GM18519 (cell line): ENCODE data around the gene ZC3H8.

Experiments
- ATAC-seq: cut with Tn5 transposase; IDR thresholded peaks from one replicate; pipeline ENCODE4 v1.9.1; 2021; ENCODE audit warnings: mild to moderate bottlenecking, moderate library complexity; ENCODE audit not compliant: unreplicated experiment, low FRiP score

The ZC3H8 gene

DNA sequence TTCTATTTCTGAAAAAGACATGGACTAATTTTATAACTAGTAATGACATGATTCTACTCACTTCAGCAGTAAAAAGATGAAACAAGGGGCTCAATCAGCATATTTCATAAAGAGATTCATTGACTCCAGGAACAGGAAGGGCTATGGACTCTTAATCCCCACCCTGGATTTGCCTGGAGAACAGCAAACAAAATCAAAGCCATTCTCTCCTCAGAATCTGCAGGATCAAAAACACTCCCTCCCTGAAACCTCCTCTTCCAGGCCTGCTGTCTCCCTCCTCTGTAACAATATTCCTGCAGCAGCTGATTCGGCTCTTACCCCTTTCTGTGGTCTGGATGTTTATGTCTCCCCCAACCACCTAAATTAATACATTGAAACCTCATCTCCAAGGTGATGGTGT lies 57.0 kb downstream of the ZC3H8 start:
- no peak for ATAC-seq

DNA sequence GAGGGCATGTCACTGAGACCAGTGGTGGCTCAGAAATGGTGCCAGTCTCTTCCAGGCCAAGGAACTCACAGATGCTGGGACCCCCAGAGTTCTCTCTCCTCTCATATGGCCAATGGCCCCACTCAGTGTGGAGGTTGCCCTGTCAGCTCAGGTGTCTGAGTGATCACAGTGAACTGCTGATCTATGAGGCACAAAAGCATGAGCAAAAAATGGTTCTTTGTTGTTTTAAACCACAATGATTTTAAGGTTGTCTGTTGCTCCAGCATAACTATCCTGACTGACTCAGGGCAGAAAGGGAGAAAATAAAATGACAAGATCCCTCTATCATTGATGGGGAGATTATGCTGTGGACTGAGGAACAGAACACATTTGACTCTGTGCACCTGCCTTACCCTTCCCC lies 58.9 kb downstream of the ZC3H8 start:
- ATAC-seq: no peak

DNA sequence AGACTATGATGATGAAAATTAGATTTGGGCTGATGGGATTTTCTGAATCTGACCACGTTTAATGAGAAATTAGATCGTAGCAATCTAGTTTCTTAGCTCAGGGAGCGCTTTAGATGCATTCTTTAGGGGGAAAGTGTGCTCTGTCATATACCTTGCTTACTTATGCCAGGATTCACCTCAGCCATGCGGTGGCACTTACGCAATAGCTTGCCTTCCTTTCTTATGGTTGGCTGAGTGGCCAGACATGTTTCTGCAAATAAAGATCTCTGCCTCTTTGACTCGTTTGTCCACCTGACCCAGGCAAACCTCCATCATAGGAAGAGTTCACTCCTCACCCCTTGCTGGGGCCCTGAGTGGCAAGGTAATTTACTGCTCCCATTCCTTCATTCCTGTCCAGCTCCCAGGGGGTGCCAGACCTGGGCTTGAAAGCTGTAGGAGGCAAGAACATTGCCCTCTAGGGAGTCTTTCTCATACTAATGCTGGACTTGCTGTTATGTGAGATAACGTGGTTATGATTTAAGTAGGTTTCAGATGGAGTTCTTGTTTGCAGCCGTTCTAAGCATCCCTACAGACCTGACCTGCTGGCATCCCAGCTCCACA lies 59.6 kb downstream of the ZC3H8 start:
- ATAC-seq: no peak

DNA sequence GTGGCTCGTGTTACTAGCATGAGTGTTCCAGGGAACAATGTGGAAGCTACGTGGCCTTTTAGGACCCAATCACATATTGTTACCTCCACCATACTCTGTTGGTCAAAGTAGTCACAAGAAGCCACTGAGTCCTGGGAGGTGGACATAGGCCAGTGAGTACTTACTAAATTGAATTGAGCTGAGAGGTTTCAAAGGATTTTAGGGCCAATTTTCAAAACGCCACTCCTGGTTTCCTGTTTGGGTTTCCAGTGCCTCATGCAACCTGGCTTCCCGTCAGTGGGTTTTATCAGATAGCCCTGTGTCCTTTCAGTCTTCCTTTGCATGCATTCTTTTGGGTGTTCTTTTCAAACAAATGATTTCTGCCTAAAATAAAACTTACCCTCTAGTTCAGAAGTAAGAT lies 60.4 kb downstream of the ZC3H8 start:
- ATAC-seq: no peak

DNA sequence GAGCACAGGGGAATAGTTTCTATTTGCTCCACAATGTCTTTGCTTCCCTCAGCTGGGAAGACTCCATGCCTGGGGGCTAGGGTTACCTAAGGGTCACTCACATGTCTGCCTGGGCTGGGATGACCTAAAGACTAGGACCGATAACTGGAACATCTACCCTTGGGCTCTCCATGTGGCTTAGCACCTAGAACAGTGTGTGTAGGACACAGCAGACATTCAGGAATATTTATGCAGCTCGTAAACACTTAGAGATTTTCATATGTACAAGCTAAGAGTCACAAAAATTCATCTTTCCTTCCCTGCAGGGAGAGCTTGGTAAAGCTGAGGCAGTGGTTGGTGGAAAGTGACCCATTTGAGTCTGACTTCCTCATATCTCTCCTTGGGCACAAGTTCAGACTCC lies 60.8 kb downstream of the ZC3H8 start:
- no peak for ATAC-seq

DNA sequence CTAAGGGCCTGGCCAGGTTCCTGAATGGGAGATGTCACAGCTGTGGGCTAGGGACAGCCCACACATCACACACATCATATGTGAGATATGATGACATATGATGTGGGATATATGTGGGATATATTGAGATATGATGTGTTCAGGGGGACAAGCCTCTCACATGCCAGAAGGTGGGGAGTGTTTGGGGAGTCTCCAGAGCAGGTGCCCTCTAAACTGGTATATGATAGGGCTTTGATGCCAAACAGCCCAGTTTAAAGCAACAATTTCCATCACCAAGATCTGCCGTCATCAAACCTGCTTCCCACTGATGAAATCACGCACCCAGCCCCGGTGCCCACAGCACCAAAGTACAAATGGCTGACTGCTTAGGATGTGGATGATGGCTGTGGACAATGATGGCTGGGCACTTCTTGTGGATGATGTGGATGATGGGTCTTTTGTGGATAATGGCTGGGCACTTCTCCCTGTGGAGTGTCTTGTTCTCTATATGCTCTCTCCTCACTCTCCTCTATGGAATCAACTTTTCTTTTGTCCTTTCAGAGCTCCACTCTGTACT lies 65.8 kb downstream of the ZC3H8 start:
- no peak for ATAC-seq

DNA sequence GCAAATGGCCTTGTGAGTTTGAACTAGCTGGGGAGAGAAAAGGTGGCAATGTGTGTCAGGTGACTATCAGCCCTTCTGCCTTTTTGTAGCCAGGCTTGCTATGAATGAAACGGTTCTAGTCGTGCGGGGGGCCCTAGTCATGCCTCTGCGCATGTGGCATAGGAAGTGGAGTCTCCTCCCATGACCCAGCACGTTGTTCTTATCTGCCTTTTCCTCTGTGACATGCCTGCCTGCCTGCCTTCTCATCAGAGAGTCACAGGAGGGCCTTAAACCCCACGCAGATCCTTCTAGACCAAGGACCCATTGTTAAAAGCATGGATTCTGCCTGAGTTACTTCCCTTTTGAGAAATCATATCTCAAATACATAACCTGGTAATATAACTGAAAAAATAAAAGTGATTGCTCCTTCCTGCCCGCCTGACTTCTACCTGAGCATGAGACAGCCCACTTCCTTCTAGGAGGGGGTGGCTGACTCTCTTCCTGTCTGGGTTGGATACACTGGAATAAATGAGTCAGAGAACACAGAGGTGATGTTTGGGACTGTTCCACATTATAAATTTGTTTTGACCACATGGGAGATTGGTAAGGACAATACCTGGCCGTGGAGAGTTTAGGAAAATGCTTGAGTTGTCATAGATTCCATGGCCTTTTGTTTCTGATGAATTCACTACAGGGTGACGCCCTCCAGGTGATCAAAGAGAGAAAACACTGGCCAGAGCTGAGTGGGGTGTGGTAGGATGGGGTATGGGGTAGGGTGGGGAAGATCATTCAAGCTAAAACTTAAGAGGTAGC lies 66.8 kb downstream of the ZC3H8 start:
- no peak for ATAC-seq

DNA sequence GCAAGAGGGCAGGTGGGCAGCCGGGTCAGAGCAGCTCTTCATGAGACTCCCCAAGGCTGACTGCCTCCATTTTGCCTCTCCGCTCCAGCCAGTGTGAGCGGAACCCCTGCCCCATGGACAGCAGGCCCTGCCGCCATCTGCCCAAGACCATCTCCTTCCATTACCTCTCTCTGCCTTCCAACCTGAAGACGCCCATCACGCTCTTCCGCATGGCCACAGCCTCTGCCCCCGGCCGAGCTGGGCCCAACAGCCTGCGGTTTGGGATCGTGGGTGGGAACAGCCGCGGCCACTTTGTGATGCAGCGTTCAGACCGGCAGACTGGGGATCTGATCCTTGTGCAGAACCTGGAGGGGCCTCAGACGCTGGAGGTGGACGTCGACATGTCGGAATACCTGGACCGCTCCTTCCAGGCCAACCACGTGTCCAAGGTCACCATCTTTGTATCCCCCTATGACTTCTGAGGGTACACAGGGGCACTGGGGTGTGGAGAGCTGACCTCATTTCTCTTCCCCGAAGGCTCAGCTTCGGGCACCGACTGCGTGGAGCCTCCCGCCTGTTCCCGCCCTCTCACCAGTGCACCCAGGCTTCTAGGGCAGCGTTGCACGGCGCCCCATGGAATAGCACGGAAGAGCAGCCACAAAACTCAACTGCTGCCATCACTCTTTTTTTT lies 67.7 kb downstream of the ZC3H8 start:
- no peak for ATAC-seq

DNA sequence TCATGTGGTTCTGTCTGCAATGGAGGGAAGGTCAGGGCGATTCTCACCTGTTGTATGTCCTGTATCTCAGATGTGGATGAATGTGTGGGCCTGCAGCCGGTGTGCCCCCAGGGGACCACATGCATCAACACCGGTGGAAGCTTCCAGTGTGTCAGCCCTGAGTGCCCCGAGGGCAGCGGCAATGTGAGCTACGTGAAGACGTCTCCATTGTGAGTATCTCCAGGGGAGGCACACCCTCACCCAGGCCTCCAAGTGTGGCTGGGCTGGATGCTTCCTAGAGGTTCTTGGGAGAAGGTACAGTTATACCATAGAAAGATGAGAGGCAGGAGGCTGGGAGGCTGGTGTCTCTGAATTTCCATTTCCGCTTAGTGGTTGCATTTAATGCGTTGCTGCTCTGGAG lies 69.7 kb downstream of the ZC3H8 start:
- ATAC-seq: no peak

DNA sequence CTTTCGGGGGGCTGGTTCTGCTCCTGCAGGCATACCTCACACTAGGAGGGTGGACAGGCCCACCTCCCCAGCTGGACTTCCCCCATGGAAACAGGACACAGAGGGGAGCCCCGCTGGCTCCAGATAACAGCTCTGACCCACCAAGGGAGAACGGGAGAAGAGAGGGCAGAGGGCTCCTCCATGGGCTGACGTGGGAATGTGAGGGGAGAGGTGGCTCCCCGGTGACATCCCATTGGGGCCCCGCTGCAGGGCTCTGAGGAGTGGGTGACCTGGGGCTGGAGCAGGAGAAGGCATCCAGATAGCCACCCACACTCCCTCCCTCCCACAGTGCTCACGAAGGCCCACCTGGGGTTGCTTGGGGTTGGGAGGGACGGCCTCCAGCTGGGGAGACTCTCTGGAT lies 70.7 kb downstream of the ZC3H8 start:
- no peak for ATAC-seq

DNA sequence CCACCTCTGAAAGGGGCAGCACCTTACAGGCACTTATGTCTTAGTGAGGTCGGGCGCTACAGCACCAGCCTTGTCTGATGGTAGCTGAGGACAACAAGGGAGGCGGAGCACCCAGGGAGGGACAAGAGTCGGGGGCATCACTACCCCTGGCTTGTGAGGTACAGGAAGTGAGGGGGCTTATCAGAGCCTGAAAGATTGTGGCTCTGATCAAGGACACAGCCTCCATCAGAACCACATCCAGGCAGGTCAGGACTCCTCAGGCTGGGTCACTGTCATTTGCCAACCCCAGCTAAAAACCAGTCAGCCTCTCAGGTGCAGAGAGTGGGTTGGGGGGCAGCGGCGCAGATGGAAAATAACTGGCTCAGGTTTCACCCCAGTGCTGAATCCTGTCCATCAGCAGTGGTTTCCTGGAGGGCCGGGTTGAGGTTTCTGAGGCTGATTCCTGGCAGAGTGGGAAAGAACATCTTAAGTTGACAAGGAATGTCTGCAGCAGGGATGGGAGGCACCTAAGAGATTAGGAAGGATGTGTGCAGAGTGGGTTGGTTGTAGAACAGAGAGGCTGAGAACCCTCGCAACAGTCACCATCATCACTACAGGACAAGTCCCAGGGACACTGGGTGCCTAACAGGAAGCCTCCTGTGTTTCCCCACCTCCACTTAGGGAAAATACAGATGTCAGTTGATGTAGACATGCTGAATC lies 71.4 kb downstream of the ZC3H8 start:
- no peak for ATAC-seq

DNA sequence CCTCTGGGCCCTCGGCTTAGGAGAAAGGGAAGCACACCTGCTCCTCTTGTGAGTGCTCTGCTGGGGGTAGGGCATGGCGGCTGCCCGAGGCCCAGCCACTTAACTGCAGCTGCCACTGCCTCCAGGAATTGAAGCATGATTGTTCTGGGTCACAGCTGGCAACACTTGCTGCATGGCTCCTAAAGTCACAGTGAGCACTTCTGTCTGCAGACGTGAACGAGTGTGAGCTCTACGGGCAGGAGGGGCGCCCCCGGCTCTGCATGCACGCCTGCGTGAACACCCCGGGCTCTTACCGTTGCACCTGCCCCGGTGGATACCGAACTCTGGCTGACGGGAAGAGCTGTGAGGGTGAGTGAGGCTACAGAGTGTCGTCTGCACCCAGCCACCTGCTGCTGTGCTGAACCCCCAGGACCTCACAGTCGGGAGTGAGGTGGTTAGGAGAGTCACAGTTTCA lies 72.2 kb downstream of the ZC3H8 start:
- no peak for ATAC-seq

DNA sequence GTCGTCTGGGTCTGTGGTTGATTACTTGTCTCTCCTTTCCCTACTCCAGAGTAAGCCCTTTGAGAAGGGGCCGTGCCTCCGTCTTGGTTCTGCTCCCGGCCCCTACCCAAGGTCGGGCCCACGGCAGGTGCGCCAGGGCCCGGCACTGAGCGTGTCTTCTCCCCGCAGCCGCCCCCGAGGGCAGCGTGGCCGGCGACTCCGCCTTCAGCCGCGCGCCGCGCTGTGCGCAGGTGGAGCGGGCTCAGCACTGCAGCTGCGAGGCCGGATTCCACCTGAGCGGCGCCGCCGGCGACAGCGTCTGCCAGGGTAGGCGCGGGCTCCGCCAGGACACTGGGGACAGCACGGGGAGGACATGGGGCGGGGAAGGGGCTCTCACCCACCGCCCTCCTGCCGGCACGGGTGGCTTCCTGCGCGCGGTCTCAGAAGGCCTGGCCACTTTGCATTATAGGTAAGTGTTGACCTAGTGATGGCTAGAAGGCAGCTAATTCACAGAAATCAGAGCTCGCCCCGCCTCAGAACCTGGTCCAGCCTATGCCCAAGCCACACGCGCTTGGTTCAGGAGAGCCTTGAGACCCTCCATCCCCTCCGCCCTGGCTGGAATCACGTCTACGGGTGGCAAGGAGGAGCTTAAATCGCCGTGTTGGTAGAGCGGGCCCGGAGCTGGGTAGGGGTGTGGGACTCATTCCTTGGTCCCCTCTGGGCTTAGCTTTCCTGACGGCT lies 73.1 kb downstream of the ZC3H8 start:
- no peak for ATAC-seq

DNA sequence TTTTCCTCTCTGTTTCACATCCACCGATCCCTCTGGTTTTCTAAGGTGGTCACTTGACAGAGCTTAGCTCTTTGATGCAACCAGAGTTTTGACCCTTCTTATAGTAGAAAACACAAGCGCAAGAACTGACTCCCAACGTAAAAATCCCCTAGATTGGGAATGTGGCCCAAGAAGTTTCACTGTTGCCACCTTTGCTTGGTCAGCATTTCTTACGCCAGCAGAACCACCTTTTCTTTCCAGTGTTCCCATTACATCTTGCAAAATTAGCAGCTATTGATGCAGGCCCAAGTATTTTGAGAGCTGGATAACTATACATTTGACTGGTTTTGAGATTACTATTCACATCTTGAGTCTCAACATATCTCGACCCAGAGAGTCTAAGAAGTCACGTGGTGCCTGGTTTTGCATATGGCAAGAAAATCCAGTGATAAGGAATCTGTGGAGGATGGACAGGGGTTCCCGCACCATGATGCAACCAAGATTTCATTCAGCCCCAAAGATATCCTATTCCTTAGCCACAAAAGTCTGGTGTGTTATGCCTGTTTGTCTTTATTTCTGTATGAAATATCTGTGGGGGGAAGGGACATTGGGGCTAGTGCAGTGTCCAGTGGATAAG lies 78.8 kb downstream of the ZC3H8 start:
- ATAC-seq: no peak

DNA sequence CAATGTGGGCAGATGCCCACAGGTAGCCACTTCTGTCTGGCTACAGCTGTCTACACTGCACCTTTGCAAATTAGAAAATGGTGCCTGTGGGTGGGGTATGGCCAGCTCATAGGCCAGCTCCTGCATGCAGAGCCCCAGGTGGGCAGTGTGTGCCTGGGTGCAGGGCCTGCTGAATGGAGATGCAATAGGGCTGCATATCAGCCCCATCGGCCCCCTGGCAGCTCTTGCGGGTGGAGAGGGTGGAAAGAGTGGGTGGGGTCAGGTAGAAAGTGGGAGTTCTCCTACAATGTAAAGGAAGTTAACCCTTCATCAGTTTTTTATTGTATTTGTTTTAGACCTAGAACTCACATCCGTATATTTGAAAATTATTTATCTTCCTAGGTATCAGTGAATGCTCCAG lies 79.5 kb downstream of the ZC3H8 start:
- ATAC-seq: no peak

DNA sequence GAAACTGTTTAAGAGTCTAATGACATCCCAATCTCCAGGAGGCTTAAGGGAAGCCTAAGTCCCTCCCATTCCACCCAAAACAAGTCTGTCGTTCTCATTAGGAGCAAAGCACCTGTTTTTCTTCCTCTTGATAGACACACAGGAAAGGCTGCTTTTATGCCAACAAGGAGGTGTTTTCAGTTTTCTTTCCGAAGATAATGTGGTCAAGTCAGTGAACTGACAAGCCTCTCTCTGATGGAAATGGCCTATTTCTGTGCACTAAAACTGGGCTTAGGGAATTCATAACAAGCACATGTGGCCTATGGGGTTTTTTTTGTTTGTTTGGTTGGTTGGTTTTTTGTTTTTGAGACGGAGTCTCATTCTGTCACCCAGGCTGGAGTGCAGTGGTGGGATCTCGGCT lies 80.5 kb downstream of the ZC3H8 start:
- ATAC-seq: no peak

DNA sequence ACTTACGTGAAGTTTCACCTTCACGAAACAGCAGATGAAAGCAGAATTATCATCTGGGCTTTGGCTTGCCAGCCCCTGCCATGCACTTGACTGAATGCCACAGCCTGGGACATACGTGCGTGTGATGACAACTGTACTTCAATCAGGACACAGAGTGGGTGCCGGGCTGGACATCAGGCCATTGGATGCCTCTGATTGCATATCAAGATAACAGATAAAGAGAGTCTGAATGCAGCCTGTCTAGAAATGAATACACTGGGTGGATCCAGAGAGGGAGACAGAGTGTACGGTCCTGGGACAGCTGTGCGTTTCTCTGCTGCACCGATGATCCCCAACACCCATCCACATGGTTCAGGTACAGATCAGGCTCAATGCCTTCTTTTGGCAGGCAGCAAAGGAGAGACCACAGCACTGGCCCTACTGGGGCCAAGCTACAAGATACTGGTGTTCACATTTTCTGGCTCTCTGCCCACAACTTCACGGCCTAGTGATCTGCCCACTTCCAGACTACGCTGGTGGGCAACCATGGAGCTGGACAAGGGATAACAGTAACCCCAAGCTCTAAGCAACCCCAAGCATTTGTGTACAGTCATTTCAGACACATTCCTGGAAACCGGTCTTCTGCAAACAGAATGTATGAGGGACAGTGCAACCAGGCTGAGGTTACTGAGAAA lies 81.1 kb downstream of the ZC3H8 start:
- no peak for ATAC-seq

DNA sequence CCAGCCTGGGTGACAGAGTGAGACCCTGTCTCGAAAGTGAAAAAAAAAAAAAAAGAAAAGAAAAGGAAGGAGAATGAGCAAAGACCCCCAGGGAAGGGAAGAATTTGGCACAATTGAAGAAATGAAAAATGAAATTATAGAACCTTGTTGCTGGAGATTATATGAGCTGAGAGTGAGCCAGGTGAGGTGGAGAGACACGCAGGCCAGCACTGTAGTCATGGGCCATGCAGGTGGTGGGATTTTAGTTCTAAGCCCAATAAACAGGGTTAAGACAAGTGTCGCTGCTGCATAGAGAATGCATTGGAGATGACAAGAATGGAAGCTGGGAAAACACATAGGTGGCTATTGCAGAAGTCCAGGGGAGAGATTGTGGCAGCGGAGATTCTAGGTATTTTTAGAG lies 84.3 kb downstream of the ZC3H8 start:
- ATAC-seq: no peak

DNA sequence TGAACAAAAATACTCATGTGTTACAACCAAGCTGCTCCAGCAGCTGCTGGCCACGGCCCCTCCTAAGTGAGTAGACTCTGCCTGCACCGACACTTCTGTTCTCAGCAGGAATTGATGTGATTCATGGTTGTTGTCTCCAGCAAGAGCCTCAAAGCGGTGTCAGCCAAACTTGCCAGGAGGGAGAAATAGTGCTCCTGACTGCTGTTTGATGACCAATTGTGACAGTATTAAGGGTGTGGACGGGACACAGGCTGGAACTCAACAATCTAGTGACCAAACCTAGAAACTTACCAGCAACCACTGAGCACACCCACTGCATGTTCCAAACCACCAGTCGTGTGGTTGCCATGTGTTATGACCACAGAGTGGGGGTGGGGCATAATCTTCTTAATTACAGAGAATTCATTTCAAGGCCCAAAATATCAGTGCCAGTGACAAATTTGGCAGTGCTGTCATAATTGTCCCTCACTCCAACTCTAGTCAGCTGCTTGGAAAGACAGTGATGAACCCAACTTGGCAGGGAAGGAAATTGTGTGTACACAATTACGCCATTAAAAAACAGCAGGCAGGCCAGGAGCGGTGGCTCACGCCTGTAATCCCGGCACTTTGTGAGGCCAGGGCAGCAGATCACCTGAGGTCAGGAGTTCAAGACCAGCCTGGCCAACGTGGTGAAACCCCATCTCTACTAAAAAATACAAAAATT lies 86.3 kb downstream of the ZC3H8 start:
- ATAC-seq: no peak
